Endothelial cell of umbilical vein (primary cell): Measurements from ENCODE around the gene MAML2. TPM values are rescaled to one million over a fixed set of nuclear protein-coding genes. Genes with fewer than 3 reads are reported as not detected.

Experiments
- BruUV-seq: library from RNA; stranded (reverse); fragments of 400-500 nt; replicated peaks from 2 replicates; lab custom pipeline; 2021; lab: Mats Ljungman, UMichigan
- CTCF ChIA-PET: fragments of 300-600, 350-600 bp; sonication (Branson Sonifier 250); formaldehyde crosslinking; loops from one replicate; lab custom pipeline; 2021; ENCODE audit warnings: antibody characterized with exemption, inconsistent platforms; lab: Charles Lee
- POLR2A ChIA-PET: fragments of 300-600, 350-600 bp; sonication (Branson Sonifier 250); formaldehyde crosslinking; loops from one replicate; lab custom pipeline; 2021; ENCODE audit warnings: antibody characterized with exemption, inconsistent platforms; lab: Charles Lee
- DNase-seq: peaks from one replicate; pipeline ENCODE4 v3.0.0-alpha.2; 2011; ENCODE audit warnings: low read depth, low spot score
- FAIRE-seq: peaks from 2 replicates; lab custom pipeline; 2011; peaks lifted over from hg19 to GRCh38; lab: Jason Lieb, UNC
- H2AFZ ChIP-seq: 2 replicates; pipeline ENCODE4 v1.6.0; 2012; ENCODE audit warnings: low read depth, low read length, control low read depth, inconsistent platforms
- H3K27ac ChIP-seq: 2 replicates; pipeline ENCODE4 v1.5.1; 2011; ENCODE audit warnings: low read depth, mild to moderate bottlenecking, control low read depth, low read length, moderate library complexity; ENCODE audit not compliant: insufficient read depth
- H3K27me3 ChIP-seq, 2 experiments: 2 replicates each; pipeline versions ENCODE4 v1.6.0 to v1.6.1; 2011; ENCODE audit warnings: low read length in 2 of 2, mixed read lengths in 1 of 2; ENCODE audit not compliant: control insufficient read depth in 2 of 2, insufficient read depth in 2 of 2
- H3K36me3 ChIP-seq, 2 experiments: 2 replicates in 1 of 2; 3 replicates in 1 of 2; pipeline ENCODE4 v1.5.1; 2011; ENCODE audit warnings: low read length in 2 of 2, mild to moderate bottlenecking in 1 of 2, moderate library complexity in 1 of 2; ENCODE audit not compliant: control insufficient read depth in 2 of 2, insufficient read depth in 2 of 2; ENCODE audit errors: extremely low read depth in 1 of 2
- H3K4me1 ChIP-seq: 3 replicates; pipeline ENCODE4 v1.5.1; 2011; ENCODE audit warnings: mild to moderate bottlenecking, low read length; ENCODE audit not compliant: control insufficient read depth, insufficient read depth; ENCODE audit errors: extremely low read depth
- H3K4me2 ChIP-seq: 2 replicates; pipeline ENCODE4 v1.6.1; 2011; ENCODE audit warnings: low read length, control low read depth, mixed read lengths; ENCODE audit not compliant: insufficient read depth
- H3K4me3 ChIP-seq, 3 experiments: fragments of 200-600 bp in 1 of 3; sonication (generic), shearing (Covaris generic) in 1 of 3; replicated peaks in 1 of 3; 2 replicates each; pipeline ENCODE4 v1.5.1; 2011 to 2016; ENCODE audit warnings: control low read depth in 3 of 3, low read length in 3 of 3, mild to moderate bottlenecking in 2 of 3, inconsistent platforms in 1 of 3, low read depth in 1 of 3, moderate library complexity in 1 of 3; ENCODE audit not compliant: insufficient read depth in 1 of 3
- H3K79me2 ChIP-seq: 2 replicates; pipeline ENCODE4 v1.6.0; 2012; ENCODE audit warnings: low read length, inconsistent platforms; ENCODE audit not compliant: control insufficient read depth, insufficient read depth
- H3K9ac ChIP-seq: replicated peaks from 2 replicates; pipeline ENCODE3; 2011; ENCODE audit warnings: low read length, control low read depth; ENCODE audit not compliant: insufficient read depth; ENCODE audit errors: extremely low read depth
- H3K9me1 ChIP-seq: replicated peaks from 3 replicates; pipeline ENCODE4 v1.6.0; 2011; ENCODE audit warnings: mild to moderate bottlenecking, low read length; ENCODE audit not compliant: control insufficient read depth, insufficient read depth; ENCODE audit errors: extremely low read depth
- H3K9me3 ChIP-seq: replicated peaks from 2 replicates; pipeline ENCODE4 v1.5.1; 2012; ENCODE audit warnings: low read length, inconsistent platforms; ENCODE audit not compliant: control insufficient read depth, insufficient read depth
- H4K20me1 ChIP-seq: replicated peaks from 2 replicates; pipeline ENCODE3; 2011; ENCODE audit warnings: mild to moderate bottlenecking, low read length; ENCODE audit not compliant: control insufficient read depth, insufficient read depth; ENCODE audit errors: extremely low read depth
- EZH2 ChIP-seq: IDR thresholded peaks from 2 replicates; pipeline ENCODE4 v1.6.1; 2012; ENCODE audit warnings: borderline replicate concordance, low read depth, mild to moderate bottlenecking, moderate library complexity, low read length, inconsistent platforms; ENCODE audit not compliant: severe bottlenecking
- FOS ChIP-seq: IDR thresholded peaks from 2 replicates; pipeline ENCODE4 v1.6.1; 2011; ENCODE audit warnings: mild to moderate bottlenecking, low read length, moderate library complexity, borderline replicate concordance; ENCODE audit not compliant: insufficient read depth
- GATA2 ChIP-seq: IDR thresholded peaks from 2 replicates; pipeline ENCODE4 v1.7.0; 2011; ENCODE audit warnings: low read depth, mild to moderate bottlenecking, moderate library complexity, mixed read lengths, low read length; ENCODE audit not compliant: insufficient read length, insufficient read depth
- JUN ChIP-seq: IDR thresholded peaks from 2 replicates; pipeline ENCODE4 v1.6.1; 2011; ENCODE audit warnings: borderline replicate concordance, low read depth; ENCODE audit not compliant: insufficient read length, insufficient read depth
- MYC ChIP-seq: IDR thresholded peaks from one replicate; pipeline ENCODE4 v1.6.1; 2011; ENCODE audit warnings: mild to moderate bottlenecking, low read depth, low read length
- POLR2A ChIP-seq: IDR thresholded peaks from 2 replicates; pipeline ENCODE4 v1.6.1; 2012; ENCODE audit warnings: low read depth, mild to moderate bottlenecking, control low read depth, low read length
- POLR2AphosphoS5 ChIP-seq: IDR thresholded peaks from 2 replicates; pipeline ENCODE4 v1.6.1; 2012; ENCODE audit warnings: low read depth, mild to moderate bottlenecking, control low read depth, low read length, moderate library complexity; ENCODE audit not compliant: insufficient read depth
- dilution Hi-C: fragments of 300-500 bp; cut with MboI; formaldehyde crosslinking; loops from one replicate; pipeline ENCODE4 v1.15.0; 2019; ENCODE audit warnings: low sequenced_read_pairs; ENCODE audit not compliant: extremely low pct_ligation_motif_present
- intact Hi-C: fragments of 100-400 bp; cut with micrococcal nuclease; formaldehyde crosslinking; loops from one replicate; pipeline ENCODE4 v1.10.0; 2022
- polyA plus RNA-seq, 4 experiments: library from polyadenylated mRNA; depleted of rRNA in 3 of 4; stranded (reverse) in 3 of 4; unstranded in 1 of 4; fragments of >200 nt; gene quantifications; 2 replicates each; pipeline versions ENCODE4 v1.2.1 to v1.2.3, GENCODE V29; 2011 to 2012; ENCODE audit warnings: missing spikeins in 1 of 4
- total RNA-seq: library from RNA; stranded (reverse); gene quantifications from 2 replicates; pipeline ENCODE4 v1.2.3, GENCODE V29; 2021
- TF ChIP-seq, protein P1 (sequence below), 2 donors: IDR thresholded peaks; 1 replicate in 1 of 2; 2 replicates in 1 of 2; pipeline ENCODE4 v1.5.1; 2011; ENCODE audit warnings: low read length in 2 of 2, mild to moderate bottlenecking in 2 of 2, moderate library complexity in 2 of 2, control low read depth in 1 of 2, inconsistent platforms in 1 of 2, low read depth in 1 of 2; ENCODE audit not compliant: insufficient read depth in 1 of 2; ENCODE audit errors: extremely low read depth in 1 of 2
- TF ChIP-seq, protein P2 (sequence below): IDR thresholded peaks from 2 replicates; pipeline ENCODE4 v1.6.1; 2011; ENCODE audit not compliant: insufficient read depth, insufficient read length

MAML2 gene
- total and polyA plus RNA-seq, 2 donors (not counting 3 experiments of a cell fraction or from before 2014, with no cell fraction given): 12.4 to 16.8 TPM

DNA sequence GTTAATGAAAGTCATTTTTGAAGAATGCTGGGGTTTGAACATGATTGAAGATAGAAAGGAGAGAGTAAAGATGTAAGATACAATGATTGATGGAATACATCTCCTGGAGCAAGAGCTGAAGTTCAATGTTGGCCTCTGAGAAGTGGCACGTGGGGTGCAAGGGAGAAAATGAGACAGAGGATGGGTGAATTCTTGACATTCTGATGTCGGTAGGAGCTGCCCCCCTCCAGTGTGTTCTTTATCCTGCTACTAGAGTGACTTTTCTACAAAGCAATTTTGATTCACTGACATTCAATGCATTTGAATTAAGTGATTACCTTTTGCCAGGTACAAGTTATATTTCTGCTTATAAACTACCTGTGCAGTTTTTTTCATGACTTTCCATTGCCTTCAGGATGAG lies 260.1 kb downstream of the MAML2 start:
- no peak for DNase-seq
- no peak overlapping the region for H3K9ac ChIP-seq
- H3K79me2 ChIP-seq: no peaks in the 10 kb centered on the region
- H3K27ac ChIP-seq: no peak overlapping the region
- dilution Hi-C loops: no loop called here
- no peaks in the 10 kb centered on the region for H3K36me3 ChIP-seq
- H2AFZ ChIP-seq: no peak overlapping the region
- no peaks in the 10 kb centered on the region for H4K20me1 ChIP-seq
- no peak overlapping the region for H3K4me2 ChIP-seq
- no peak for FAIRE-seq
- no peak overlapping the region for H3K4me3 ChIP-seq
- intact Hi-C loops: no loop called here
- ChIA-PET POLR2A (no interaction called here), CTCF (interaction anchor here (0.6 to 3.1 kb wide), 5 partner anchors 28 to 260 kb away, joined by 3 to 13 read pairs (median 3); partner anchors contain the start of gene MAML2)
- H3K4me1 ChIP-seq: peaks cover 12% of the 10 kb centered on the region
- H3K27me3 ChIP-seq: no peaks in the 10 kb centered on the region
- TF ChIP-seq GATA2 (no peak), POLR2AphosphoS5 (no peak), MYC (no peak), POLR2A (no peak), EZH2 (no peak), JUN (no peak), FOS (no peak)
- TF ChIP-seq, protein P1, sequence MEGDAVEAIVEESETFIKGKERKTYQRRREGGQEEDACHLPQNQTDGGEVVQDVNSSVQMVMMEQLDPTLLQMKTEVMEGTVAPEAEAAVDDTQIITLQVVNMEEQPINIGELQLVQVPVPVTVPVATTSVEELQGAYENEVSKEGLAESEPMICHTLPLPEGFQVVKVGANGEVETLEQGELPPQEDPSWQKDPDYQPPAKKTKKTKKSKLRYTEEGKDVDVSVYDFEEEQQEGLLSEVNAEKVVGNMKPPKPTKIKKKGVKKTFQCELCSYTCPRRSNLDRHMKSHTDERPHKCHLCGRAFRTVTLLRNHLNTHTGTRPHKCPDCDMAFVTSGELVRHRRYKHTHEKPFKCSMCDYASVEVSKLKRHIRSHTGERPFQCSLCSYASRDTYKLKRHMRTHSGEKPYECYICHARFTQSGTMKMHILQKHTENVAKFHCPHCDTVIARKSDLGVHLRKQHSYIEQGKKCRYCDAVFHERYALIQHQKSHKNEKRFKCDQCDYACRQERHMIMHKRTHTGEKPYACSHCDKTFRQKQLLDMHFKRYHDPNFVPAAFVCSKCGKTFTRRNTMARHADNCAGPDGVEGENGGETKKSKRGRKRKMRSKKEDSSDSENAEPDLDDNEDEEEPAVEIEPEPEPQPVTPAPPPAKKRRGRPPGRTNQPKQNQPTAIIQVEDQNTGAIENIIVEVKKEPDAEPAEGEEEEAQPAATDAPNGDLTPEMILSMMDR (IDR thresholded peaks at IDR 0.05; ENCODE audit: extremely low read depth in 1 of 2, insufficient read depth in 1 of 2, low read depth in 1 of 2, low read length in 2 of 2): no peak
- TF ChIP-seq, protein P2, sequence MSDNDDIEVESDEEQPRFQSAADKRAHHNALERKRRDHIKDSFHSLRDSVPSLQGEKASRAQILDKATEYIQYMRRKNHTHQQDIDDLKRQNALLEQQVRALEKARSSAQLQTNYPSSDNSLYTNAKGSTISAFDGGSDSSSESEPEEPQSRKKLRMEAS: no peak
- H3K9me3 ChIP-seq: no peaks in the 10 kb centered on the region
- no TSS peak for BruUV-seq
- H3K9me1 ChIP-seq: no peaks in the 10 kb centered on the region
